ENCODE measurements around the gene PLEKHA5.
"Not testable (repeated sequence)": the region's sequence is repeated elsewhere in the genome, so short reads cannot be mapped to it uniquely, and the experiment has no call there.

Gene PLEKHA5

DNA sequence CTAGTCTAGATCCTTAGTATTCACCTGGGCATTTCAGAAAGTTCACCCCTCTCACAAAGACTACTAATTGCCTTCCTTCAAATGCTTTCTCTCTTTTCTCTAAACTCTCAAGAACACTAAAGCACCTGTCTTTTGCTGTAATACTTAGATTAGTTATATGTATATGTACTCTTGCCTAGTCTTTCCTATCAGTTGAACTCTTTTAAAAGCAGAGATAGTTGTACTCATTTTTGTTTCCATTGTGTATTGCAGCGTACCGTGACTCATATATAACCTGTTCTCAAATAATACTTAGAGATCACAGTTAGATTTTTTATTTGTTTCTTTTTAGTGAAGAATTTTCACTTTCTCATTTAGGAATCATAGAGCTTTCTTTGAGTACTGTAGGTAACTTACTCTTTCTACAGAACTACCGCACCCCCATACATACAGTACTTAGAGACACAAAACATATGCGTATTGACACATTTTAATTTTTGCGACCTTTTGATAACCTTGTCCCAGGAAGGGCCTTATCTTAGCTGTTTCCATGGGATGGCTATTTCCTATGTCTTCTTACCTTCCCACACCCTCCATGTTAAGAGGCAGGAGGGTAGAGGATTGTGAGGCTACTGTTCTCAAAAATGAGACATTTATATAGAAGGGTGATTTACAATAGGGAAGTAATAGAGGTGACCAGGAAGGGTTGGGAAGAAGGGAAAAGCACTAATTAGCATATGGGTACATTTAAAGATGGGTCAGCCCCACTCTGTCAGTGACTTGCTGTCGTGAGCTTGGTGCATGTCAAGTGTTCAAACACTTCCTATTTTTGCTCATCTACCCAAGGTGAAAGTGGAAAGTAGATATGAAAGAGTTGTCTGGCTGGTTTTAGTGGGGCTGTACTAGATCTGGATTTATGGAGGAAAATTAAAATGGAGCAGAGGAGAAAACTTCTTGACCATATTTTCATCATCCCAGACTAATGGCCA is 74.3 kb downstream of the PLEKHA5 start:
- DNase-seq (ENCODE audit: low read depth) = no peak

GRCh38 chr12:19205120-19205519 is 75.6 kb downstream of the PLEKHA5 start:
- no peak for DNase-seq (ENCODE audit: low read depth)

- no peak for DNase-seq (ENCODE audit: low read depth)
Observed at GRCh38 chr12:19206493-19207077, 77.1 kb downstream of the PLEKHA5 start.

GRCh38 chr12:19208456-19208855 is 78.9 kb downstream of the PLEKHA5 start:
- DNase-seq (ENCODE audit: low read depth) = no peak

DNA sequence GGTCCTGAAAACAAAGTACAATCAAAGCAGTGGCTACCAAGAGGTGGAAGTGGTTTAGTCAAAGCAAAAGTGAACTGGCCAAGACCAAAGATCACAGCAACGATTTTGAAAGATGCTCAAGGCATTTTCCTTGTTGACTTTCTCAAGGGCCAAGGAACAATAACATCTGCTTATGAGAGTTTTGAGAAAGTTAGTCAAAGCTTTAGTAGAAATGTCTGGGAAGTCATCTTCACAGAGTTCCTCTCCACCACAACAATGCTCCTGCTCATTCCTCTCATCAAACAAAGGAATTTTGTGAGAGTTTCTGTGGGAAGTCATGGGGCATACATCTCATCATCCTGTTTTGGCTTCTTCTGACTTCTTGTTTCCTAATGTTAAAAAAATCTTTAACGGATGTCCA is 80.1 kb downstream of the PLEKHA5 start:
- no peak for DNase-seq (ENCODE audit: low read depth)

GRCh38 chr12:19211802-19212201 is 82.3 kb downstream of the PLEKHA5 start:
- no peak for DNase-seq (ENCODE audit: low read depth)

DNA sequence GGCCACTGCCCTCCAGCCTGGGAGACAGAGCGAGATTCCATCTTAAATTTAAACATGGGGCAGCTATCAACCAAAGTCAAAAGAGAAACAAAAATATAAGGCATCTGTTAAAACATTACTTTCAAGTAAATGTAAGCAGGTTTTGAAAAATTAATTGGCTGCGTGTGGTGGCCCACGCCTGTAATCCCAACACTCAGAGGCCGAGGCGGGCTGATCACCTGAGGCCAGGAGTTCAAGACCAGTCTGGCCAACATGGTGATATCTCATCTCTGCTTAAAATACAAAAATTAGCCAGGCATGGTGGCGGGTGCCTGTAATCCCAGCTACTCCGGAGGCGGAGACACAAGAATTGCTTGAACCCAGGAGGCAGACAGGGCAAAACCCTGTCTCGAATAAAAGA is 82.7 kb downstream of the PLEKHA5 start:
- DNase-seq (ENCODE audit: low read depth) = no peak

- no peak for DNase-seq (ENCODE audit: low read depth)
Observed at GRCh38 chr12:19214020-19214419, 84.5 kb downstream of the PLEKHA5 start.

DNA sequence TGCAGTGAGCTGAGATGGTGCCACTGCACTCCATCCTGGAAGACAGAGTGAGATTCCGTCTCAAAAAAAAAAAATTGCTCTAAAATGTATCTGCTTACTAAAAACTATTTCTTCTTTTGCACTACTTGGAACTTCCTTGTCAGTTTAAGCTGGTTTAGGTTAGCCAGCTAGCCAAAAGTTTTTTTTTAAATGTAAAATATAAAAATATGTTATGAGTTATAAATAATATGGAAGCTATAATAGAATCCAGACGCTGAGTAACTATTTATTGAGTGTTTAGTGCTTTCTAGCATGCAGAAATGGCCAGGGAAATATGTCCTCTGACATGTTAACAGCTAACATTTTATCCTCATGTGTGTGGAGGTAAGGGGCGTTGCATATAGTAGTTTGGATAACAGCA is 85.6 kb downstream of the PLEKHA5 start:
- no peak for DNase-seq (ENCODE audit: low read depth)

GRCh38 chr12:19217446-19217845 is 87.9 kb downstream of the PLEKHA5 start:
- DNase-seq (ENCODE audit: low read depth) = no peak

DNA sequence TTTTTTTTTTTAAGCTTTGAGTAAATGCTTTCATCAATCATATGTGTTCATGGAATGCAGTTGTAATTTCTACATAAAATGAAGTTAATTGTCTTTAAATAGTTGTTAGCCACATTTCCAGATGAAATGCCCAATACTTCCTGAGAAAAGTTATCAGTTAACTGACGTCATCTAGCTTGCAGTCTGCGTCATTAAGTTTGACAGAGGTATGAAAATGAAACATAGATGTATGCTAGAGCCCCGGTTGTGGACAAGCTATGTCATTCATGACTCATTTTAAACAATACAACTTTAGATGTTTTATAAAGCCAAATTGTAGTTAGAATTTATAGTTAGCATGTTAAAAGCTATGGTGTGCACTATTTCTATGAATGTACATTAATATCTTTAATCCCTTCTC is 90.7 kb downstream of the PLEKHA5 start:
- DNase-seq (ENCODE audit: low read depth) = no peak

- no peak for DNase-seq (ENCODE audit: low read depth)
Observed at GRCh38 chr12:19220852-19221466, 91.4 kb downstream of the PLEKHA5 start.

DNA sequence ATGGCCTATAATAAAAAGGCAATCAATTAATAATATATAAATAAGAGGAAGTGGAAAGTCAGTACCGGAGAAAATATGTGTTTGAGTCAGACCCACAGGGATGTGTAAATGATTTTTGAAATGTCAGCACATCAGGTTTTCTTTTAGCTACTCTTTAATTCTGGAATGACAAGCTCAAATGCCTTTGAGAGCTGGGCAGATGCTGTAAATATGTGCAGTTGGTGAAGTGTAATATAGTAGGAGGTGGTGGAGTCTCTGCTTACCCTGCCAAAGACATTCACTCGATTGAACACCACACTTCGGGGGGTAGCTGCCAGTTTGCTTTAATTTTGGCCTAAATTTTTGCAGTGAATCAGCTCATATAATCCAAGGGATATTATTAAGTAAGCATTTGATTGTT is 93.0 kb downstream of the PLEKHA5 start:
- DNase-seq (ENCODE audit: low read depth) = no peak

DNA sequence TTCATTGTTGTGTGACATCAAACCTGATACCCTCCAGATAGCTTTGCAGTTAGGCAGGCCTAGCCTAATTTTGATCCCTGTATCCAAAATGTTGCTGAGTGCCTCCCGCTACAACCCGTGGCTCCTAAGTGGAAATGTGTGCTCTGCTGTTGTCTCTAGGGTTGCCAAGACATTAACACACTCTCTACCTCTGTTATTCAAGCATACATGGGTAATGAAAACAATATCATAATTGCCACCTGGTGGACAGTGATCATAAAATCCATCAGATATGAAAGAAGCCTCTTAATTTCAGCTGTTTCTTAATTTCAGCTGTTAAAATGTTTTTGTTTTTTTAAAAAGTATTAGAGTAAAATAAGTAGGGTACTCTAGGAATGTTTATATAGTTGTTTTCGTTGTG is 93.5 kb downstream of the PLEKHA5 start:
- DNase-seq (ENCODE audit: low read depth) = no peak

GRCh38 chr12:19223695-19224094 is 94.2 kb downstream of the PLEKHA5 start:
- DNase-seq (ENCODE audit: low read depth) = no peak

DNA sequence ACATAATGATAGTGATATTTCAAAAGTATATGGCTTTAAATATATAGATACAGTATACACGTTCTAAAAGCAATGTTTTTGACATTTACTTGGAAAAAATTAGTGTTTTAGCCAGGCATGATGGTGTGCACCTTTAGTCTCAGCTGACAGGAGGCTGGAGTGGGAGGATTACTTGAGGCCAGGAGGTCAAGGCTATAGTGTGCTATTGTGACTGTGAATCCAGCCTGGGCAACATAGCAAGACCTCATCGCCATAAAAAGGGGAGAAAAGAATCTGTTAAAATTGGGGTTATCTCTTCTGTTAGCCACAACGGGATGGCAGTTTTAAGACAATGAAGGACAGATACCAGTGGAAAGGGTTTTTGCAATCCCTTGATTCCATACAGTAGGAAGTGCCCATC is 95.2 kb downstream of the PLEKHA5 start:
- no peak for DNase-seq (ENCODE audit: low read depth)

DNA sequence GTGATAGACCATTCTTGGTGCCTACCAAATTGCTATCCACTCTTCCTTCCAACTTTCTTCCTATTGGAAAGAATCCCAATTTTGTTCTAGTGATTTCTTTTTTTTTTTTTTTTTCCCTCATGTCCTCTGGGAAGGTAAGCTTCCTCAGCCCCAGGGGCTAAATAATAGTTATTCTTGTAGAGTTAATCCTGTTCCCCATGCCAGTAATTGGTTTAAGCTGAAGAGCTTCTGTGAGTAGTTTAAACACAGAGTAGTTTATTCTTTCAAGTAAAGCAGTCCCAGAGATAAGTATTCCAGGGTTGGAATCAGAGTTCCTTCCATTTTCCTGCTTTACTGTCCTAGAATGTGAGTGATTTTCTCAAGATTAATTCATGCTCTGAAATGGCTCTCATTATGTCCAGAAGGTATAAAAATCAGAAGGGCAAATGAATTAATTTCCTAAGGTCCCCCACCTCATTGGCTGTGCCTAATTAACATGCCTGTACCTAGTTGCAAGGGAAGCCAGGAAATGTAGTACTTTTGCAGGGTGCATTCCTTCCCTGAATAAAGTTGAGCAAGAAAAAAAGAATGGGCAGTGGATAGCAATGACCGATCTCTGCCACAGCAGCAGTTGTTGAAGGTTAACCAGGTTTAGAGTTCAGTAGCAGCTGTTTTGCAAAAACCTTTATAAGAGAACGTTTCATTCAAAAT is 97.8 kb downstream of the PLEKHA5 start:
- no peak for DNase-seq (ENCODE audit: low read depth)

GRCh38 chr12:19227880-19228210 is 98.3 kb downstream of the PLEKHA5 start:
- DNase-seq (ENCODE audit: low read depth) = no peak

GRCh38 chr12:19229021-19229420 is 99.5 kb downstream of the PLEKHA5 start:
- not testable (repeated sequence) for DNase-seq (ENCODE audit: low read depth)

- no peak for DNase-seq (ENCODE audit: low read depth)
Observed at GRCh38 chr12:19230299-19230866, 100.8 kb downstream of the PLEKHA5 start.

GRCh38 chr12:19230896-19231295 is 101.4 kb downstream of the PLEKHA5 start:
- no peak for DNase-seq (ENCODE audit: low read depth)

- no peak for DNase-seq (ENCODE audit: low read depth)
Observed at GRCh38 chr12:19234171-19234704, 104.7 kb downstream of the PLEKHA5 start.

Data from activated T-cell treated with anti-CD3 and anti-CD28 coated beads for 24 hours (primary cell).